Prostate gland (tissue), 2 donors: Measurements from ENCODE around the gene DAB1. TPM values are rescaled to one million over a fixed set of nuclear protein-coding genes. Genes with fewer than 3 reads are reported as not detected.

Experiments
- DNase-seq: peaks from one replicate; pipeline ENCODE4 v3.0.0-alpha.2; 2019; ENCODE audit warnings: low spot score
- H3K27ac ChIP-seq, 2 donors: fragments of 200-600 bp; sonication (generic); 2 replicates each; pipeline ENCODE4 v1.5.1; 2017 to 2019
- H3K27me3 ChIP-seq: fragments of 200-600 bp; sonication (generic); replicated peaks from 2 replicates; pipeline ENCODE4 v1.5.1; 2019; ENCODE audit not compliant: insufficient read depth
- H3K36me3 ChIP-seq, 2 donors: fragments of 200-600 bp; sonication (generic); 1 replicate in 1 of 2; 2 replicates in 1 of 2; pipeline versions ENCODE4 v1.5.1 to v1.8.1; 2017 to 2019
- H3K4me1 ChIP-seq: fragments of 200-600 bp; sonication (generic); replicated peaks from 2 replicates; pipeline ENCODE4 v1.5.1; 2019
- H3K4me3 ChIP-seq, 2 donors: fragments of 200-600 bp; sonication (generic); 2 replicates each; pipeline ENCODE4 v1.5.1; 2017 to 2019
- H3K9me3 ChIP-seq: fragments of 200-600 bp; sonication (generic); 2 replicates; pipeline ENCODE4 v1.5.1; 2017
- CTCF ChIP-seq, 4 experiments: fragments of 200-600 bp in 2 of 4; fragments of 450-650 bp in 2 of 4; sonication (generic) in 2 of 4; IDR thresholded peaks; 1 replicate in 3 of 4; 2 replicates in 1 of 4; pipeline ENCODE4 v1.5.1; 2016 to 2019; ENCODE audit warnings: antibody characterized with exemption in 4 of 4, mild to moderate bottlenecking in 2 of 4, moderate library complexity in 2 of 4
- POLR2A ChIP-seq: fragments of 450-650 bp; IDR thresholded peaks from one replicate; pipeline ENCODE4 v1.6.1; 2016; ENCODE audit warnings: antibody characterized with exemption, mild to moderate bottlenecking
- POLR2AphosphoS5 ChIP-seq: sonication (generic); formaldehyde crosslinking; IDR thresholded peaks from one replicate; pipeline ENCODE4 v1.6.1; 2017; ENCODE audit warnings: antibody characterized with exemption
- WGBS: methylation state at CpG from one replicate; pipeline ENCODE4 v1.1.5; 2018; 5-methylcytosine and 5-hydroxymethylcytosine counted together
- intact Hi-C: fragments of 100-400 bp; cut with DNase I; formaldehyde crosslinking; loops from one replicate; pipeline ENCODE4 v1.14.2; 2022
- total RNA-seq, 2 donors: library from RNA; depleted of rRNA; stranded (reverse); fragments of >200 nt; gene quantifications; one replicate each; pipeline ENCODE4 v1.1.0, GENCODE V29; 2016

Gene DAB1
- total RNA-seq, 2 donors from 2014 or later, result 0.64 to 3.6 TPM

- Histone ChIP-seq H3K9me3 (no peaks in the 10 kb centered on the region), H3K27me3 (no peaks in the 10 kb centered on the region), H3K4me1 (no peaks in the 10 kb centered on the region), H3K27ac (no peak overlapping the region), H3K4me3 (no peak overlapping the region), H3K36me3 (no peaks in the 10 kb centered on the region)
- TF ChIP-seq POLR2AphosphoS5, result no peak
- no peak for TF ChIP-seq POLR2A
- no peak for TF ChIP-seq CTCF (IDR thresholded peaks at IDR 0.05)
- intact Hi-C loops, result no loop called here
- WGBS, result 76% methylated on average over 5 of the region's 5 CpGs
- DNase-seq, result no peak
Measured at GRCh38 chr1:57019236-57019839, 404.5 kb downstream of the DAB1 start.

- no peak for DNase-seq
- Histone ChIP-seq H3K4me3 (no peak overlapping the region), H3K27ac (no peak overlapping the region), H3K27me3 (no peaks in the 10 kb centered on the region), H3K4me1 (no peaks in the 10 kb centered on the region), H3K36me3 (no peaks in the 10 kb centered on the region), H3K9me3 (no peaks in the 10 kb centered on the region)
- intact Hi-C loops, result no loop called here
- WGBS, result 99% methylated on average over 2 of the region's 2 CpGs
- TF ChIP-seq POLR2AphosphoS5 (no peak), POLR2A (no peak), CTCF (IDR thresholded peaks at IDR 0.05) (no peak)
Measured at GRCh38 chr1:57018119-57018518, 405.7 kb downstream of the DAB1 start.

GRCh38 chr1:57017717-57018116 is 406.1 kb downstream of the DAB1 start:
- 90% methylated on average over 7 of the region's 7 CpGs for WGBS
- Histone ChIP-seq H3K4me3 (no peak overlapping the region), H3K27ac (no peak overlapping the region), H3K27me3 (no peaks in the 10 kb centered on the region), H3K4me1 (no peaks in the 10 kb centered on the region), H3K9me3 (no peaks in the 10 kb centered on the region), H3K36me3 (no peaks in the 10 kb centered on the region)
- no peak for TF ChIP-seq CTCF (IDR thresholded peaks at IDR 0.05)
- TF ChIP-seq POLR2AphosphoS5, result no peak
- no peak for TF ChIP-seq POLR2A
- intact Hi-C loops, result no loop called here
- no peak for DNase-seq

- no peak overlapping the region for H3K27ac ChIP-seq
- WGBS, result 85% methylated on average over 6 of the region's 6 CpGs
Measured at GRCh38 chr1:57017200-57017599, 406.7 kb downstream of the DAB1 start.

More at GRCh38 chr1:57017200-57017599, 406.7 kb downstream of the DAB1 start:
- intact Hi-C loops, result no loop called here
- Histone ChIP-seq H3K9me3 (no peaks in the 10 kb centered on the region), H3K27me3 (no peaks in the 10 kb centered on the region), H3K4me3 (no peak overlapping the region), H3K36me3 (no peaks in the 10 kb centered on the region), H3K4me1 (no peaks in the 10 kb centered on the region)
- DNase-seq, result no peak
- TF ChIP-seq CTCF (IDR thresholded peaks at IDR 0.05) (no peak), POLR2A (no peak), POLR2AphosphoS5 (no peak)
